Activated CD4-positive, alpha-beta memory T cell treated with anti-CD3 and anti-CD28 coated beads, Interleukin-2, amount 10 ng/mL, durations not matched to agents 7 days and 5 days (primary cell): ENCODE results near the gene CDRT15L2. TPM values are rescaled to one million over a fixed set of nuclear protein-coding genes. Genes with fewer than 3 reads are reported as not detected.
"Not testable (repeated sequence)": the region's sequence is repeated elsewhere in the genome, so short reads cannot be mapped to it uniquely, and the experiment has no call there.

Experiments
- CTCF ChIA-PET: fragments of 350-600 bp; sonication (Branson Sonifier 250); formaldehyde crosslinking; loops from one replicate; lab custom pipeline; 2021; ENCODE audit warnings: antibody characterized with exemption, inconsistent platforms; lab: Charles Lee
- POLR2A ChIA-PET: fragments of 350-600 bp; sonication (Branson Sonifier 250); formaldehyde crosslinking; loops from one replicate; lab custom pipeline; 2021; ENCODE audit warnings: antibody characterized with exemption; lab: Charles Lee
- DNase-seq: peaks from one replicate; pipeline ENCODE4 v3.0.0-alpha.2; 2020
- H3K27ac Mint-ChIP-seq: one replicate; pipeline ENCODE4 v1.8.0; 2021; ENCODE audit warnings: mild to moderate bottlenecking, mixed read lengths
- H3K27me3 Mint-ChIP-seq: one replicate; pipeline ENCODE4 v1.8.0; 2021; ENCODE audit warnings: mixed read lengths
- H3K36me3 Mint-ChIP-seq: one replicate; pipeline ENCODE4 v1.8.0; 2021; ENCODE audit warnings: low read depth, mixed read lengths
- H3K4me1 Mint-ChIP-seq: one replicate; pipeline ENCODE4 v1.8.0; 2021; ENCODE audit warnings: mixed read lengths
- H3K4me3 Mint-ChIP-seq: one replicate; pipeline ENCODE4 v1.8.0; 2021; ENCODE audit warnings: mild to moderate bottlenecking, mixed read lengths
- H3K9me3 Mint-ChIP-seq: one replicate; pipeline ENCODE4 v1.8.0; 2021; ENCODE audit warnings: mixed read lengths
- total RNA-seq, 2 experiments: library from RNA; stranded (reverse); gene quantifications; one replicate each; pipeline ENCODE4 v1.2.3, GENCODE V29; 2021

Gene CDRT15L2
- not detected for total RNA-seq

GRCh38 chr17:20579424-20579823, at the start of gene CDRT15L2:
Gene CDRT15L2, plus strand, starts transcription at chr17:20579724. Its CDS starts 20 bp downstream, at chr17:20579744.
- POLR2A ChIA-PET, H3K36me3 Mint-ChIP-seq, H3K4me3 Mint-ChIP-seq, DNase-seq, H3K27me3 Mint-ChIP-seq, H3K9me3 Mint-ChIP-seq, H3K4me1 Mint-ChIP-seq, H3K27ac Mint-ChIP-seq, CTCF ChIA-PET: not testable (repeated sequence)

- CTCF ChIA-PET, H3K4me1 Mint-ChIP-seq, DNase-seq, POLR2A ChIA-PET, H3K9me3 Mint-ChIP-seq, H3K36me3 Mint-ChIP-seq, H3K27me3 Mint-ChIP-seq, H3K27ac Mint-ChIP-seq: not testable (repeated sequence)
- peak overlapping the region; percentile 21 for H3K4me3 Mint-ChIP-seq
These were observed 49.4 kb upstream of the CDRT15L2 start for GRCh38 chr17:20530104-20530503.

- POLR2A ChIA-PET, H3K36me3 Mint-ChIP-seq, CTCF ChIA-PET, DNase-seq, H3K27ac Mint-ChIP-seq, H3K9me3 Mint-ChIP-seq, H3K27me3 Mint-ChIP-seq, H3K4me1 Mint-ChIP-seq: not testable (repeated sequence)
- peak overlapping the region; percentile 59 for H3K4me3 Mint-ChIP-seq
These were observed 46.9 kb upstream of the CDRT15L2 start for GRCh38 chr17:20532544-20533090.

- CTCF ChIA-PET, DNase-seq, H3K4me1 Mint-ChIP-seq, H3K27ac Mint-ChIP-seq, H3K36me3 Mint-ChIP-seq, H3K27me3 Mint-ChIP-seq, POLR2A ChIA-PET, H3K9me3 Mint-ChIP-seq: not testable (repeated sequence)
- H3K4me3 Mint-ChIP-seq, result peak overlapping the region; percentile 59
These were observed 46.3 kb upstream of the CDRT15L2 start for GRCh38 chr17:20533206-20533605.

- DNase-seq, H3K4me1 Mint-ChIP-seq, H3K27ac Mint-ChIP-seq, H3K9me3 Mint-ChIP-seq, H3K4me3 Mint-ChIP-seq, POLR2A ChIA-PET, H3K36me3 Mint-ChIP-seq, CTCF ChIA-PET, H3K27me3 Mint-ChIP-seq: not testable (repeated sequence)
These were observed 44.6 kb upstream of the CDRT15L2 start for GRCh38 chr17:20534711-20535550.

GRCh38 chr17:20540414-20540813, 39.1 kb upstream of the CDRT15L2 start:
- POLR2A ChIA-PET, CTCF ChIA-PET, H3K9me3 Mint-ChIP-seq, H3K27me3 Mint-ChIP-seq, H3K4me3 Mint-ChIP-seq, H3K4me1 Mint-ChIP-seq, H3K27ac Mint-ChIP-seq, DNase-seq, H3K36me3 Mint-ChIP-seq: not testable (repeated sequence)

GRCh38 chr17:20540865-20541264, 38.7 kb upstream of the CDRT15L2 start:
- H3K4me1 Mint-ChIP-seq, H3K9me3 Mint-ChIP-seq, H3K27me3 Mint-ChIP-seq, H3K36me3 Mint-ChIP-seq, H3K4me3 Mint-ChIP-seq, H3K27ac Mint-ChIP-seq, POLR2A ChIA-PET, DNase-seq, CTCF ChIA-PET: not testable (repeated sequence)

- POLR2A ChIA-PET, H3K4me1 Mint-ChIP-seq, H3K27ac Mint-ChIP-seq: not testable (repeated sequence)
These were observed 37.5 kb upstream of the CDRT15L2 start for GRCh38 chr17:20541853-20542546.

GRCh38 chr17:20547923-20548322, 31.6 kb upstream of the CDRT15L2 start:
- DNase-seq, CTCF ChIA-PET, POLR2A ChIA-PET, H3K9me3 Mint-ChIP-seq, H3K36me3 Mint-ChIP-seq, H3K27ac Mint-ChIP-seq, H3K27me3 Mint-ChIP-seq, H3K4me3 Mint-ChIP-seq, H3K4me1 Mint-ChIP-seq: not testable (repeated sequence)

More at GRCh38 chr17:20541853-20542546, 37.5 kb upstream of the CDRT15L2 start:
- CTCF ChIA-PET, H3K9me3 Mint-ChIP-seq, H3K27me3 Mint-ChIP-seq, H3K4me3 Mint-ChIP-seq, H3K36me3 Mint-ChIP-seq, DNase-seq: not testable (repeated sequence)

- POLR2A ChIA-PET, H3K27me3 Mint-ChIP-seq, H3K4me1 Mint-ChIP-seq, H3K27ac Mint-ChIP-seq, CTCF ChIA-PET, H3K4me3 Mint-ChIP-seq, DNase-seq, H3K36me3 Mint-ChIP-seq, H3K9me3 Mint-ChIP-seq: not testable (repeated sequence)
These were observed 26.6 kb upstream of the CDRT15L2 start for GRCh38 chr17:20552920-20553319.

GRCh38 chr17:20554728-20555127, 24.8 kb upstream of the CDRT15L2 start:
- H3K4me3 Mint-ChIP-seq, H3K9me3 Mint-ChIP-seq, CTCF ChIA-PET, DNase-seq, POLR2A ChIA-PET, H3K27me3 Mint-ChIP-seq, H3K27ac Mint-ChIP-seq, H3K4me1 Mint-ChIP-seq, H3K36me3 Mint-ChIP-seq: not testable (repeated sequence)

GRCh38 chr17:20555135-20556010, 24.2 kb upstream of the CDRT15L2 start:
- CTCF ChIA-PET, H3K9me3 Mint-ChIP-seq, H3K4me3 Mint-ChIP-seq, DNase-seq, H3K27me3 Mint-ChIP-seq, H3K4me1 Mint-ChIP-seq, POLR2A ChIA-PET, H3K27ac Mint-ChIP-seq, H3K36me3 Mint-ChIP-seq: not testable (repeated sequence)

GRCh38 chr17:20558096-20558495, 21.4 kb upstream of the CDRT15L2 start:
- H3K27me3 Mint-ChIP-seq, H3K9me3 Mint-ChIP-seq, POLR2A ChIA-PET, H3K36me3 Mint-ChIP-seq, H3K4me1 Mint-ChIP-seq, CTCF ChIA-PET, H3K27ac Mint-ChIP-seq, DNase-seq, H3K4me3 Mint-ChIP-seq: not testable (repeated sequence)
